ENCODE data around the gene P3H2.
"Not testable (repeated sequence)": the region's sequence is repeated elsewhere in the genome, so short reads cannot be mapped to it uniquely, and the experiment has no call there.

DNA sequence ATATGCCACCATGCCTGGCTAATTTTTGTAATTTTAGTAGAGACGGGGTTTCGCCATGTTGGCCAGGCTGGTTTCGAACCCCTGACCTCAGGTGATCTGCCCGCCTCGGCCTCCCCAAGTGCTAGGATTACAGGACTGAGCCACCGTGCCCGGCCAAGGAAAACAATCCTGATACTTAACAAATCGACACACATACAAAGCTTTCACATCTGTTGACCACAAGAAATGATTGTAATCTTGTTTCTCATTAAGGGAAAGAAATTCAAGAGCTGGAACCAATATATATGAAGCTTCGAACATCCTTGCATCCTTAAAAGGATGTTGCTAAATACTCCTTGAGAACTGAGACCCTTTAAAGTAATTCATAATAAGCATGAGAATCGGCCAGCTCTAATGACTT, 159.6 kb downstream of the P3H2 start:
- not testable (repeated sequence) for TF ChIP-seq EZH2phosphoT487 (IDR thresholded peaks at IDR 0.05; ENCODE audit: unreplicated experiment); POLR2AphosphoS5 (IDR thresholded peaks at IDR 0.05; ENCODE audit: low read depth); EZH2 (IDR thresholded peaks at IDR 0.05; ENCODE audit: low read depth, unreplicated experiment); JUNB (IDR thresholded peaks at IDR 0.05; ENCODE audit: unreplicated experiment)
- TF ChIP-seq, protein P1, sequence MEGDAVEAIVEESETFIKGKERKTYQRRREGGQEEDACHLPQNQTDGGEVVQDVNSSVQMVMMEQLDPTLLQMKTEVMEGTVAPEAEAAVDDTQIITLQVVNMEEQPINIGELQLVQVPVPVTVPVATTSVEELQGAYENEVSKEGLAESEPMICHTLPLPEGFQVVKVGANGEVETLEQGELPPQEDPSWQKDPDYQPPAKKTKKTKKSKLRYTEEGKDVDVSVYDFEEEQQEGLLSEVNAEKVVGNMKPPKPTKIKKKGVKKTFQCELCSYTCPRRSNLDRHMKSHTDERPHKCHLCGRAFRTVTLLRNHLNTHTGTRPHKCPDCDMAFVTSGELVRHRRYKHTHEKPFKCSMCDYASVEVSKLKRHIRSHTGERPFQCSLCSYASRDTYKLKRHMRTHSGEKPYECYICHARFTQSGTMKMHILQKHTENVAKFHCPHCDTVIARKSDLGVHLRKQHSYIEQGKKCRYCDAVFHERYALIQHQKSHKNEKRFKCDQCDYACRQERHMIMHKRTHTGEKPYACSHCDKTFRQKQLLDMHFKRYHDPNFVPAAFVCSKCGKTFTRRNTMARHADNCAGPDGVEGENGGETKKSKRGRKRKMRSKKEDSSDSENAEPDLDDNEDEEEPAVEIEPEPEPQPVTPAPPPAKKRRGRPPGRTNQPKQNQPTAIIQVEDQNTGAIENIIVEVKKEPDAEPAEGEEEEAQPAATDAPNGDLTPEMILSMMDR (conservative IDR thresholded peaks at IDR 0.05; ENCODE audit: low read depth in 2 of 2), result not testable (repeated sequence)
- TF ChIP-seq, protein P2, sequence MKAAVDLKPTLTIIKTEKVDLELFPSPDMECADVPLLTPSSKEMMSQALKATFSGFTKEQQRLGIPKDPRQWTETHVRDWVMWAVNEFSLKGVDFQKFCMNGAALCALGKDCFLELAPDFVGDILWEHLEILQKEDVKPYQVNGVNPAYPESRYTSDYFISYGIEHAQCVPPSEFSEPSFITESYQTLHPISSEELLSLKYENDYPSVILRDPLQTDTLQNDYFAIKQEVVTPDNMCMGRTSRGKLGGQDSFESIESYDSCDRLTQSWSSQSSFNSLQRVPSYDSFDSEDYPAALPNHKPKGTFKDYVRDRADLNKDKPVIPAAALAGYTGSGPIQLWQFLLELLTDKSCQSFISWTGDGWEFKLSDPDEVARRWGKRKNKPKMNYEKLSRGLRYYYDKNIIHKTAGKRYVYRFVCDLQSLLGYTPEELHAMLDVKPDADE (IDR thresholded peaks at IDR 0.05), result not testable (repeated sequence)
- TF ChIP-seq, protein P3, sequence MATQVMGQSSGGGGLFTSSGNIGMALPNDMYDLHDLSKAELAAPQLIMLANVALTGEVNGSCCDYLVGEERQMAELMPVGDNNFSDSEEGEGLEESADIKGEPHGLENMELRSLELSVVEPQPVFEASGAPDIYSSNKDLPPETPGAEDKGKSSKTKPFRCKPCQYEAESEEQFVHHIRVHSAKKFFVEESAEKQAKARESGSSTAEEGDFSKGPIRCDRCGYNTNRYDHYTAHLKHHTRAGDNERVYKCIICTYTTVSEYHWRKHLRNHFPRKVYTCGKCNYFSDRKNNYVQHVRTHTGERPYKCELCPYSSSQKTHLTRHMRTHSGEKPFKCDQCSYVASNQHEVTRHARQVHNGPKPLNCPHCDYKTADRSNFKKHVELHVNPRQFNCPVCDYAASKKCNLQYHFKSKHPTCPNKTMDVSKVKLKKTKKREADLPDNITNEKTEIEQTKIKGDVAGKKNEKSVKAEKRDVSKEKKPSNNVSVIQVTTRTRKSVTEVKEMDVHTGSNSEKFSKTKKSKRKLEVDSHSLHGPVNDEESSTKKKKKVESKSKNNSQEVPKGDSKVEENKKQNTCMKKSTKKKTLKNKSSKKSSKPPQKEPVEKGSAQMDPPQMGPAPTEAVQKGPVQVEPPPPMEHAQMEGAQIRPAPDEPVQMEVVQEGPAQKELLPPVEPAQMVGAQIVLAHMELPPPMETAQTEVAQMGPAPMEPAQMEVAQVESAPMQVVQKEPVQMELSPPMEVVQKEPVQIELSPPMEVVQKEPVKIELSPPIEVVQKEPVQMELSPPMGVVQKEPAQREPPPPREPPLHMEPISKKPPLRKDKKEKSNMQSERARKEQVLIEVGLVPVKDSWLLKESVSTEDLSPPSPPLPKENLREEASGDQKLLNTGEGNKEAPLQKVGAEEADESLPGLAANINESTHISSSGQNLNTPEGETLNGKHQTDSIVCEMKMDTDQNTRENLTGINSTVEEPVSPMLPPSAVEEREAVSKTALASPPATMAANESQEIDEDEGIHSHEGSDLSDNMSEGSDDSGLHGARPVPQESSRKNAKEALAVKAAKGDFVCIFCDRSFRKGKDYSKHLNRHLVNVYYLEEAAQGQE (IDR thresholded peaks at IDR 0.05; ENCODE audit: unreplicated experiment), result not testable (repeated sequence)

Data from GM23338 (cell line).